Tibial artery (tissue), 4 donors: ENCODE data around the gene MACROD2.

ENCODE experiments used
- DNase-seq, 2 donors: peaks; one replicate each; pipeline ENCODE4 v3.0.0-alpha.2; 2019
- H3K27ac ChIP-seq, 2 donors: fragments of 200-600 bp; sonication (generic) in 1 of 2; 1 replicate in 1 of 2; 2 replicates in 1 of 2; pipeline ENCODE4 v1.5.1; 2018 to 2019; ENCODE audit warnings: mild to moderate bottlenecking in 1 of 2
- H3K27me3 ChIP-seq, 2 donors: fragments of 200-600 bp; sonication (generic) in 1 of 2; one replicate each; pipeline versions ENCODE4 v1.5.1 to v1.6.0; 2016 to 2019
- H3K36me3 ChIP-seq, 3 donors: fragments of 200-600 bp; sonication (generic) in 2 of 3; one replicate each; pipeline ENCODE4 v1.5.1; 2016 to 2019; ENCODE audit warnings: mild to moderate bottlenecking in 2 of 3
- H3K4me1 ChIP-seq, 4 donors: fragments of 200-600 bp; sonication (generic) in 2 of 4; 1 replicate in 3 of 4; 2 replicates in 1 of 4; pipeline ENCODE4 v1.5.1; 2016 to 2019
- H3K4me3 ChIP-seq, 2 donors: fragments of 200-600 bp; sonication (generic) in 1 of 2; 1 replicate in 1 of 2; 2 replicates in 1 of 2; pipeline ENCODE4 v1.5.1; 2018 to 2019; ENCODE audit warnings: mild to moderate bottlenecking in 2 of 2
- H3K9me3 ChIP-seq, 3 donors: fragments of 200-600 bp; sonication (generic) in 1 of 3; one replicate each; pipeline ENCODE4 v1.5.1; 2016 to 2019
- intact Hi-C: fragments of 100-400 bp; cut with DNase I; formaldehyde crosslinking; loops from one replicate; pipeline ENCODE4 v1.15.0; 2023; ENCODE audit warnings: low total_unique reads
- TF ChIP-seq, protein P1 (sequence below), 2 experiments: fragments of 200-600 bp in 1 of 2; fragments of 450-650 bp in 1 of 2; IDR thresholded peaks; one replicate each; pipeline ENCODE4 v1.5.1; 2017 to 2019; ENCODE audit warnings: antibody characterized with exemption in 2 of 2, mild to moderate bottlenecking in 1 of 2, moderate library complexity in 1 of 2

The MACROD2 gene

DNA sequence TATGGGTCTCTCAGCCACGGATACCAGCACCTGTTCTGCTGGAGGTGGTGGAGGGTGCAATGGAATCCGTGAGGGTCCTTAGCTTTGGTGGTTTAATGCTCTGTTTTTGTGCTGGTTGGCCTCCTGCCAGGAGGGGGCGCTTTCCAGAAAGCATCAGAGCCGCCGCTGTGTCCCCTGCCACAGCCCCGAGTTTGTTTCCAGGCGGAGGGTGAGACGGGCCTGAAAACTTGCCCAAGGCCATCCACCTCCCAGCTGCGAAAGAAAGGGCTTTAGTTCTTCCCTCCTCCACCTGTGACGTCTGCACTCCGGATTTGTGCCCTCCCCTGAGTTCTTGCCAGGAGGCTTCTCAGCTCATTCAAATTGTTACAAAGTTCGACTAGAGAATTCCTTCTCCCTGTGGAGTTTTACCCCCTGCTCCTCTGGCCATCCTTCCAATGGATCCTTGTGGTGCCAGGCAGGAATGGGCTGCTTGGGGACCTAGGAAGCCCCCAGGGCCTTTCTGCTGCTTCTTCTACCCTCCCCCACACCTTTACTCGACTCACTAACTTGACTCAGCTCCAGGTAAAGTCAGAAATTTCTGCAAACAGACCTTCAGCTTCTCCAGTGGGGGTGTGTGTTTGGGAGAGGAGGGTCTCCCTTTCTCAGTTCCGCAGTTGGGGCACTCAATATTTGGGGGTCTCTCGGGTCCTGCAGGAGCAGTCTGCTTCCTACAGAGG lies 1704.3 kb downstream of the MACROD2 start:
- intact Hi-C loops, result no loop called here
- no peak overlapping the region for H3K27ac ChIP-seq
- TF ChIP-seq, protein P1, sequence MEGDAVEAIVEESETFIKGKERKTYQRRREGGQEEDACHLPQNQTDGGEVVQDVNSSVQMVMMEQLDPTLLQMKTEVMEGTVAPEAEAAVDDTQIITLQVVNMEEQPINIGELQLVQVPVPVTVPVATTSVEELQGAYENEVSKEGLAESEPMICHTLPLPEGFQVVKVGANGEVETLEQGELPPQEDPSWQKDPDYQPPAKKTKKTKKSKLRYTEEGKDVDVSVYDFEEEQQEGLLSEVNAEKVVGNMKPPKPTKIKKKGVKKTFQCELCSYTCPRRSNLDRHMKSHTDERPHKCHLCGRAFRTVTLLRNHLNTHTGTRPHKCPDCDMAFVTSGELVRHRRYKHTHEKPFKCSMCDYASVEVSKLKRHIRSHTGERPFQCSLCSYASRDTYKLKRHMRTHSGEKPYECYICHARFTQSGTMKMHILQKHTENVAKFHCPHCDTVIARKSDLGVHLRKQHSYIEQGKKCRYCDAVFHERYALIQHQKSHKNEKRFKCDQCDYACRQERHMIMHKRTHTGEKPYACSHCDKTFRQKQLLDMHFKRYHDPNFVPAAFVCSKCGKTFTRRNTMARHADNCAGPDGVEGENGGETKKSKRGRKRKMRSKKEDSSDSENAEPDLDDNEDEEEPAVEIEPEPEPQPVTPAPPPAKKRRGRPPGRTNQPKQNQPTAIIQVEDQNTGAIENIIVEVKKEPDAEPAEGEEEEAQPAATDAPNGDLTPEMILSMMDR (IDR thresholded peaks at IDR 0.05), result no peak
- DNase-seq, result no peak
- H3K9me3 ChIP-seq, result no peaks in the 10 kb centered on the region
- no peaks in the 10 kb centered on the region for H3K4me1 ChIP-seq
- H3K4me3 ChIP-seq, result peak overlapping the region in 1 of 2 donors; percentile 4
- no peaks in the 10 kb centered on the region for H3K36me3 ChIP-seq
- H3K27me3 ChIP-seq, result no peaks in the 10 kb centered on the region

DNA sequence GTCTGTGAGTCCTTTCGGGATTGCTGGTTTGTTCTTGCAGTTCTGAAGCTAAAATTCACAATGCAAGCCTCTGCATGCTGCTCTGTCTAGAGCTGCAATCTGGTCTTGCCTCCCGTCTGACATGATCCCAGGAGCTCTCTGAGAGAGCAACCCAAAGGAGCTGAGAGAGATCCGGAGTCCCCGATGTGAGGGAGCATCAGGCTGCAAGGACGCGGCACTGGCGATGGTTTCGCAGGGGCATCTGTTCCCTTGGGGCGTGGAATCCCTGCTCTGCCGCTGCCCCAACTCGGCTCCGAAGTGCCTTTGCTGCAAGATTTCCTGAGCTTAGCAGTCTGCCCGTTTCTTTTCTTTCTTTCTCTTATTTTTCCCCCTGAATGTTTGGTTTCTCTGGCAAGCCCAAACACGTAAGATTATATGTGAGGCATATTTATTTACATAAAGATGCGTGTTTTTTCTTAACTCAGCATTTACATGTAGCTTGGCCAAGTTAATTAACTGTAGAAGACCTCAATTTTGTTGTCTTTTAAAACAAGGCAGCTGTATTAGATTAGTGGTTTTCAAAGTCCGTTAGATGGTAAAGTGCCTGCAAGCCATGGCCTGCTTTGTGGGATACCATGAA lies 1704.9 kb downstream of the MACROD2 start:
- no peaks in the 10 kb centered on the region for H3K36me3 ChIP-seq
- H3K4me3 ChIP-seq, result peak overlapping the region in 1 of 2 donors; percentile 4
- intact Hi-C loops, result no loop called here
- H3K4me1 ChIP-seq, result no peaks in the 10 kb centered on the region
- H3K27me3 ChIP-seq, result no peaks in the 10 kb centered on the region
- TF ChIP-seq, protein P1 (IDR thresholded peaks at IDR 0.05), result no peak
- H3K9me3 ChIP-seq, result no peaks in the 10 kb centered on the region
- DNase-seq, result no peak
- H3K27ac ChIP-seq, result no peak overlapping the region

DNA sequence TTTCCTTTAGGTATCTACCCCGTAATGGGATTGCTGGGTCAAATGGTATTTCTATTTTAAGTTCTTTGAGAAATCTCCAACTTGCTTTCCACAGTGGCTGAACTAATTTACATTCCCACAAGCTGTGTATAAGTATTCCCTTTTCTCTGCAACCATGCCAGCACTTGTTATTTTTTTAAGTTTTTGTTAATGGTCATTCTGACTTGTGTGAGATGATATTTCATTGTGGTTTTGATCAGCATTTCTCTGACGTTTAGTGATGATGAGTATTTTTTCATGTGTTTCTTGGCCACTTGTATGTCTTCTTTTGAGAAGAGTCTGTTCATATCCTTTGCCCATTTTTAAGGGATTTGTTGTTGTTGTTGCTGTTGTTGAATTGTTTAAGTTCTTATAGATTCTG lies 1706.8 kb downstream of the MACROD2 start:
- no peaks in the 10 kb centered on the region for H3K27me3 ChIP-seq
- TF ChIP-seq, protein P1 (IDR thresholded peaks at IDR 0.05), result no peak
- no peak overlapping the region for H3K27ac ChIP-seq
- DNase-seq, result no peak
- intact Hi-C loops, result no loop called here
- H3K4me3 ChIP-seq, result no peak overlapping the region
- H3K9me3 ChIP-seq, result no peaks in the 10 kb centered on the region
- no peaks in the 10 kb centered on the region for H3K36me3 ChIP-seq
- H3K4me1 ChIP-seq, result no peaks in the 10 kb centered on the region

DNA sequence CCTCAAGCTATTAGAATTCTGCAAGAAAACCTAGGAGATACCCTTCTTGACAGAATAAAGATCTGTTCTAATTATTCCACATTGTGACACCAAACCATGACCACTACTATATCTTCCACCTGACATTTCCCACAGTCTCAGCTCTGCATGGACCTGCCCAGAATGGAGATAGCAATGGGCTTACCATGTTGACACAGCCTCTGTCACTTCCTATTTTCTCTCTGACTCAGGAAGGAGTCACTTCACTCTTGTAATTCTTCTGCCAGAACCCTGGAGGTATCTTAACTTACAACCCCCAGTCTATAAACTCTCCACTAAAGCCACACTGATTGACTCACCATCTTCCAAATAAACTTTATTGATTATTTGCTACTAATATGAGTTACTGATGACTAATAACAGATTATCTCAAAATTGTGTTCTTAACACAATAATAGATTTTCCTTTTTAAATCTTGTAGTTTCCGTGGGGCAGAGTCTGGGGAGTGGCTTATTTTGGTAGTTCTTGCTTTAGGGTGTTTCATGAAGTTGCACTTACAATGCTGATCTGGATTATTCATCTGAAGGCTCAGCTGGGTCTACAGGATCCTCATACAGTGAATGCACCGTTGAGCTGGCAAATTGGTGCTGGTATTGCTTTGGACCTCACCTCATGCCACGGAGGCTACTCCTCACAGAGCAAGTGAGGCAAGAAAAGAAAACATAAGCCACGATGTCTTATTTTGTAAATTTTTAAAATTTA lies 1708.0 kb downstream of the MACROD2 start:
- H3K36me3 ChIP-seq, result no peaks in the 10 kb centered on the region
- no peaks in the 10 kb centered on the region for H3K4me1 ChIP-seq
- TF ChIP-seq, protein P1 (IDR thresholded peaks at IDR 0.05), result no peak
- no peaks in the 10 kb centered on the region for H3K27me3 ChIP-seq
- H3K4me3 ChIP-seq, result no peak overlapping the region
- no peak for DNase-seq
- intact Hi-C loops, result no loop called here
- H3K9me3 ChIP-seq, result no peaks in the 10 kb centered on the region
- H3K27ac ChIP-seq, result no peak overlapping the region

DNA sequence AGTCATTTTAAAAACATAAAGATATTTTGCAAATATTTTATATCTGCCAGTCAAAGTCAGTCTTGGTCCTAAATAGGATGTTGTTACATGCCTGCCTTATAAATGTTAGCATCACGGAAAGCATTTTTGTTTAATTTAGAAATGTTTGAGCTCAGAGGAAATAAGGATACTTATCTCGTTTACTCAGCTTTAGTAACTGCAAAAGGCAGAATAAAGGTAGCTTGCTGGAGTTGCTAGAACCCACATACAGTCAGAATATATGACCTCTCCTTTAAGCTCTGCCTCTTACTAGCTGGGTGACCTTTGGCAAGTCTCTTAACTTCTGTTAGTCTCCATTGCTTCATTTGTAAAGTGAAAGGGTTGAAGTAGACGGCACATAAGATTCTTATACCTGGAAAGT lies 1710.7 kb downstream of the MACROD2 start:
- H3K27ac ChIP-seq, result no peak overlapping the region
- TF ChIP-seq, protein P1 (IDR thresholded peaks at IDR 0.05), result no peak
- no peaks in the 10 kb centered on the region for H3K9me3 ChIP-seq
- intact Hi-C loops, result no loop called here
- no peaks in the 10 kb centered on the region for H3K4me1 ChIP-seq
- no peak for DNase-seq
- H3K27me3 ChIP-seq, result no peaks in the 10 kb centered on the region
- H3K36me3 ChIP-seq, result no peaks in the 10 kb centered on the region
- H3K4me3 ChIP-seq, result no peak overlapping the region
